ENCODE measurements around the gene TNS1. TPM values are rescaled to one million over a fixed set of nuclear protein-coding genes. Genes with fewer than 3 reads are reported as not detected.

Gene TNS1
- total RNA-seq, 1 donor from 2014 or later = 46.1 TPM

DNA sequence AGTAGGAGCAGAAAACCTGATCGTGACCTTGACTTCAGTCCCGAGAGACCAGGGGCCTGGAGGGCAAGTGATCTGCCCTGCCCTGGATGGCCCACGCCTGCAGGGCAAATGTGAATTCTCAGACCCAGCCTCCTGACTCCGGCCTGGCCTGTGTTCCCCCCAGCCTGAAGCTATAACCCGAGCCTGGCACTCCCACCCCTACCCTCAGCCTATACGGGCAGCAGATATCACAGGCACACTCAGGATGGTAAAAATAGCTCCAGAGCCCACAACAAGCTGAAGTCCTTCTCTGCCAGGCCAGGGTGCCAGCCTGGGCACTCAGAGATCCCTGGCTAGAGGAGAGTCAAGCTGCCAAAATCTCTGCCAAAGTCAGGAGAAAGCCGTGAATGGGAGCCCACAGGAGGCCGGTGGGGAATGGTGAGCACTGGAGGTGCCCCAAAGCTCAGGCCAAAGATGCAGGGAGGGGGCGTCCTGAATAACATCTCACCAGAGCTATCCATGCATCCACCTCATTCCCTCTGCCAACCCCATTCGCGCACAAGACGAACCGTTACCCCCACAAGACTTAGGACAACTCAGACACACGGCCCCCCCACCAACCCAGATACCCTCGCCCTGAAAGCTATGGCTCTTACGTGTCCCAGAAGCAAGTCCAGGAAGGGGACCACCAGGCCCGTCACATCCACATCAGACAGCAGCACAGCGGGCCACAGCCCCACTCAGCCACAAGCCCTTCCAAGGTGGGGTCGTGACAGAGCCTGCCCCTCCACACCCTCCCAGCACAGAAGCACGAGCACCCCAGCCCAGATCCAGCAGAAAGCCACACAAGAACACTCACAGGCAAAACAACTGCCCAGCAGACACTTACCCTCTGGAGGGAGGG, 144.9 kb downstream of the TNS1 start:
- DNase-seq (ENCODE audit: extremely low read depth, low read depth, low spot score) = no peak

GRCh38 chr2:217856871-217857270, 145.9 kb downstream of the TNS1 start:
- no peak for DNase-seq (ENCODE audit: extremely low read depth, low read depth, low spot score)

DNA sequence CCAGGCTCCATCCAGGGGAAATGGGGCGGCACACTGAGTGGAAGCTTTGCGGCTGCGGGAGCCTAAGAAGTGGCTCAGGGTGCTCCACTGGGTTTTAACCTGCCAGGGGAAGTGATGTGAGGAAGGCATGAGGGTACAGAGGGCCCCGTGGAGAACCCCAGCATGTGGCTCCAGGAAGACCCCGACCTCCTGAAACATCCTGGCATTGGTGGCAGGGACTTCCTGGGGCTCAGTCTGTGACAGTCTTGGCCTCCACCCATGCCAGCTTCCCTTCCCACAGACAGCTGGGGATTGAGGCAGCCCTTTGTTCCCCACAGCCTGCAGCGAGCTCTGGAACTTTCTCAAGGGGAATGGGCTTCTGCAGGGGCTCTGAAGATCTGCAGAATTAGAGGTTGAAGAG, 146.6 kb downstream of the TNS1 start:
- no peak for DNase-seq (ENCODE audit: extremely low read depth, low read depth, low spot score)

GRCh38 chr2:217854684-217855420, 147.9 kb downstream of the TNS1 start:
- DNase-seq (ENCODE audit: extremely low read depth, low read depth, low spot score) = no peak

- no peak for DNase-seq (ENCODE audit: extremely low read depth, low read depth, low spot score)
These were observed 148.8 kb downstream of the TNS1 start for GRCh38 chr2:217853961-217854360.

- DNase-seq (ENCODE audit: extremely low read depth, low read depth, low spot score) = no peak
These were observed 149.4 kb downstream of the TNS1 start for GRCh38 chr2:217853301-217853881.

GRCh38 chr2:217852555-217853211, 150.1 kb downstream of the TNS1 start:
- no peak for DNase-seq (ENCODE audit: extremely low read depth, low read depth, low spot score)

DNA sequence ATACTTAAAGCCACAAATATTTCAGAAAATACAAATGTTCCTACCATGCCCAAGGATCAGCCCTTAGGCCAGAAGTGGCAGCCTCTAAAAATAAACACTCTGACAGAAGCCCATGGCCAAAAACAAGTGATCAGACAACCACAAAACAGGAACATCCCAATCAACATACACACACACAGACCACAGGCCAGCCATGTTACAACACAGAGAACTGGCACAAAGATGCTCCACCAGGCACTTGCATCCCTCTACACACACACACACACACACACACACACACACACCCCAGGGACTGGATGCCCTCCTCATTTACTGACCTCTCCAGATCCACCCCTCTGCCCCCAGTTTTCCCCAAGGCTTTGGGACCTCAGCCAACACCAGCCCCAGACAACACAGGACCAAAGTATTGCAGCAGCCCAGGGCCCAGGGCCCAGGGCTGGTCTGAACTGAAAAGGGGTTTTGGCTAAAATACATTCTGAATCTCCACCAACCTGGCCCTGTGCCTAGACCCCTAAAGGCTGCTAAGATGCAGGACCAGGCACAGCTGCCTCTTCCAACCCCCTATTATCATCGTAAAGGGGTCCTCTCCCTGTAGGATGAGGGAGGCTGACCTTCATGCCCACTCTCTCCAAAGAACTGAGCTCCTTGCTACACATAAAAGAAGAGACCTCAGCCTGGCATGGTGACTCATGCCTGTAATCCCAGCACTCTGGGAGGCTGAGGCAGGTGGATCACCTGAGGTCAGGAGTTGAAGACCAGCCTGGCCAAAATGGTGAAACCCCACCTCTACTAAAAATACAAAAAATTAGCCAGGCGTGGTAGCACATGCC, 151.4 kb downstream of the TNS1 start:
- no peak for DNase-seq (ENCODE audit: extremely low read depth, low read depth, low spot score)

DNA sequence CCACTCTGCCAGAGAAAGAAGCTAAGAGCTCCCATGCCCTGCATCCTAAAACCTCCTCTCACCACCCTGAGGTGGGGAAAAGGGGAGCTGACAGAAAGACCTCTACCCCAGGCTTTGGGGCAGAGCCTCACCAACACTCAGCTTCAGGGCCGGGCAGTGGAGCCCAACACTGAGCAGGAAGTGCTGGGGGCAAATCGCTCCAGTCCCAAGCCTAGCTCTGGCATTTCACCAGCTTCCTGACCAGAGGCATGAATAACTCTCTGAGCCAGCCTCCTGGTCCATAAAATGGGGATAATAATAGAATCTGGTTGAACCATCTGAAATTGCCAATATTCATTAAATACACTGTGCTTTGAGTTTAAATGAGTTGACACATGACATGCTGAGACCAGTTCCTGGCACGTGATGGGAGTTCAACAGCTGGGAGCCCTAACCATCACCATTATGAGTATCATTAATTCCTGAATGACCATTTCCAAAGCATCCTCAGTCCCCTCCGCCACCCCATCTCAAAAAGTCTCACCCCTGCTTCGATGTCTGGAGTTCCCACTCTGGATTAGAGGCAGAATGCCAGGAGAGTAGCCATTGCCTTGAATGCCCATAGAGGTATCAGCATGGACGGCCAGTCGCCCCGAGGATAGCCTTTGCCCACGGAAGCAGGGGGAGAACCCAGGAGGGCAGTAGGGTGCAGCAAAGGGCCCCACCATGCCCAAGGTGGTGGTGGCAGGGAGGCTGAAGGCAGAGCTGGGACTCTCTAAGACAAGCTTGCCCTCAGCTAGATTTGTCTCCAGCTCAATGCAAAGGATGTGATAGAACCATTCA, 153.4 kb downstream of the TNS1 start:
- no peak for DNase-seq (ENCODE audit: extremely low read depth, low read depth, low spot score)

DNA sequence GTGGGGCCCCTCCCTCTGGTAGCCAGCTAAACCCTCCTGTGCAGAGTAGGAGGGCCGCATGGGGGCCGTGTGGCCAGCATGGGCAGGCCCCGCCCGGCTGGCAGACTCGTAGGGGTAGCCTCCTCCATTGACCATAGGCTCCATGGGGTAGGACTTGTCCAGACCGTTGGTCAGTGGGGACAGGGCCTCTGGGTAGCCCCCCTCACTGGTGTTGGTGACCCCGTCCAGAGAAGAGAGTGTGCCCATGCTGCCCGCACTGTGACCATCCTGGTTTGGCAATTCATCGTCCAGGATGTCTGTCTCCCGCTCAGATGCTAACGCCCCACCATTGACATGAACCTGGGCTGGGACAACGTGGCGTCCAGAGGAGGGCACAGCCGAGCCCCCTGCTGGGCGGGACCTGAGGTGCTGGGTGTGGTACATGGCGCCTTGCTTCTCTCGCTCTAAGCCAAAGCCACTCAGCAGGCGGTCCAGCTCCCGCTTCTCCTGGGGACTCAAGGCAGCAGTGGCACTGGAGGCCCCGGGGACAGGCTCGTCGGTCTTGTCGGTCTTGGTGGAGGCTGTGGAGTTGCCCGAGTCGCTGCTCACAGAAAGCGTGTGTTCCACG, 154.3 kb downstream of the TNS1 start:
- DNase-seq (ENCODE audit: extremely low read depth, low read depth, low spot score) = no peak

- no peak for DNase-seq (ENCODE audit: extremely low read depth, low read depth, low spot score)
These were observed 155.0 kb downstream of the TNS1 start for GRCh38 chr2:217847552-217848350.

DNA sequence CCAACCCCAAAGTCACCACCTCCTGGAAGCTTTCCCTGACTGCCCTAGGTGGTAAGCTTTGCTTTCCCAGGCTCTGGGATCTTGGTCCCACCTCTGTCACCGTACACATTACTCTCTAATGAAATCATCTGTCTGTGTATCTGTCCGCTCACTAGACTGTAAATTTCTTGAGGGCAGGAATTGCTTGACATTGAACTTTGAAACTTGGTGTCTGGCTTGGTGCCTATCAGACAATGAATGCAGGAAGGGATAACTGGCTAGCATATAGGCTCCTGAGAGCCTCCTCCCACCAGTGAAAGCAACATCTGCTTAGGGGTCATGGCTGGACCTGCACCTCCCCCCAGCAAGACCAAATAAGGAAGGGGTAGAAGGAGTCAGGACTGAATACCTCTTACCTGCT, 155.7 kb downstream of the TNS1 start:
- DNase-seq (ENCODE audit: extremely low read depth, low read depth, low spot score) = no peak

GRCh38 chr2:217846321-217846743, 156.5 kb downstream of the TNS1 start:
- no peak for DNase-seq (ENCODE audit: extremely low read depth, low read depth, low spot score)

GRCh38 chr2:217845301-217845700, 157.5 kb downstream of the TNS1 start:
- DNase-seq (ENCODE audit: extremely low read depth, low read depth, low spot score) = no peak

GRCh38 chr2:217844696-217845095, 158.1 kb downstream of the TNS1 start:
- DNase-seq (ENCODE audit: extremely low read depth, low read depth, low spot score) = no peak

- DNase-seq (ENCODE audit: extremely low read depth, low read depth, low spot score) = no peak
These were observed 159.5 kb downstream of the TNS1 start for GRCh38 chr2:217843324-217843723.

- DNase-seq (ENCODE audit: extremely low read depth, low read depth, low spot score) = no peak
These were observed 160.8 kb downstream of the TNS1 start for GRCh38 chr2:217842017-217842416.

DNA sequence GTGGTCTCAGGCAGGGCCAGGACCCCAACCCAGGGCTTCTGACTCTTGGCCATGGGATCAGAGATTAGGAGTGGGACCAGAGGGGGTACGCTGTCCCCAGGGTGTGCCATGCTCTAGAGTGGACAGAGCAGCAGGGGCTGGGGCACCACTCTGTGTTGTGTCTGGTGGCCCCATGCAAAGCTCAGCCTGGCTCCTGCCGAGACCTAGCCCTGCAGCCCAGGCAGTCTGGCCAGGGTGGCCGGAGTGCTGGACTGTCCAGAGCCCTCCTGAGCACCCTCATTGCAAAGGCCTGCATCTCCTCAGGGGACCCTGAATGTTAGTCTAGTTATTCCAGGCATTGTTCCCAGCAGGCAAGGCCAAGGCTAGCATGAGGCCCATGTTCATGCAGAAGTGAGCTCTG, 162.3 kb downstream of the TNS1 start:
- DNase-seq (ENCODE audit: extremely low read depth, low read depth, low spot score) = no peak
